ENCODE measurements around the gene ADAMTS4. TPM values are rescaled to one million over a fixed set of nuclear protein-coding genes. Genes with fewer than 3 reads are reported as not detected.

Gene ADAMTS4
- total and polyA plus RNA-seq, 2 donors (not counting 3 experiments of a cell fraction or from before 2014, with no cell fraction given) = 2.5 to 13.6 TPM

DNA sequence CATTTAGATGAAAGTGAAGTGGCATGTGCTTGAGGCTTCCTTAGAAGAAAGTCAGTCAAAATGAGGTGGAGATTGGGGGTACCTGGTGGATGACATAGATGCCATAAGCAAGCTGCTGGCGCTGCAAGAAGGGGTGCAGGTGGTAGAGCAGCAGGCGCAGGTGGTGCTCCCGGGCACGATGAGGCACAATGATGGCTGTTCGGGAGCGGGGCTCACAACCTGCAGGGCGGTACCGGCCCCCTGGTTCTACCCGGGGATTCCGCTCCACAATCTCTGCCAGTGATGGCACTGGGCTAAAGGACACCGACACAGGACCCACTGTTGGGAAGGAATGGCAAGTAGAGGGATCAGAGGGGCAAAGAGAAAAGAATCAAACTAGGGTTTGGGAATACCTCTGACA, 23.9 kb downstream of the ADAMTS4 start:
- Histone ChIP-seq H3K9me1 (replicated peaks; ENCODE audit: control insufficient read depth, extremely low read depth, insufficient read depth, low read length) (no peaks in the 10 kb centered on the region), H3K36me3 (ENCODE audit: control insufficient read depth in 2 of 2, extremely low read depth in 1 of 2, insufficient read depth in 2 of 2, low read length in 2 of 2) (peaks cover 11 to 20% of the 10 kb centered on the region in 2 experiments), H3K9ac (replicated peaks; ENCODE audit: extremely low read depth, insufficient read depth, low read length) (no peak overlapping the region), H3K4me2 (ENCODE audit: insufficient read depth, low read length) (no peak overlapping the region), H3K79me2 (ENCODE audit: control insufficient read depth, insufficient read depth, low read length) (peaks cover 8% of the 10 kb centered on the region), H3K27me3 (ENCODE audit: control insufficient read depth in 2 of 2, insufficient read depth in 2 of 2, low read length in 2 of 2) (no peaks in the 10 kb centered on the region), H2AFZ (ENCODE audit: low read depth, low read length) (no peak overlapping the region), H3K4me1 (ENCODE audit: control insufficient read depth, extremely low read depth, insufficient read depth, low read length) (peaks cover 11% of the 10 kb centered on the region), H3K27ac (ENCODE audit: insufficient read depth, low read depth, low read length) (no peak overlapping the region), H4K20me1 (replicated peaks; ENCODE audit: control insufficient read depth, extremely low read depth, insufficient read depth, low read length) (no peaks in the 10 kb centered on the region), H3K9me3 (replicated peaks; ENCODE audit: control insufficient read depth, insufficient read depth, low read length) (no peaks in the 10 kb centered on the region), H3K4me3 (replicated peaks in 1 of 3; ENCODE audit: insufficient read depth in 1 of 3, low read depth in 1 of 3, low read length in 3 of 3) (no peak overlapping the region)
- BruUV-seq (replicated peaks) = no TSS peak
- dilution Hi-C loops (cut with MboI; ENCODE audit: extremely low pct_ligation_motif_present, low sequenced_read_pairs) (no loop called here), intact Hi-C loops (cut with micrococcal nuclease) (no loop called here)
- TF ChIP-seq JUN (IDR thresholded peaks at IDR 0.05; ENCODE audit: borderline replicate concordance, insufficient read depth, insufficient read length, low read depth) (no peak), MYC (IDR thresholded peaks at IDR 0.05; ENCODE audit: low read depth, low read length) (no peak)
- CTCF ChIA-PET = interaction anchor here (2.1 kb wide), 1 partner anchor 9 kb away, joined by 5 read pairs; the partner anchor contains the start of gene PPOX
- POLR2A ChIA-PET = no interaction called here
- no peak for DNase-seq (ENCODE audit: low read depth, low spot score)
- no peak for FAIRE-seq

- POLR2A ChIA-PET = no interaction called here
- CTCF ChIA-PET = interaction anchor here (0.8 to 2.1 kb wide), 2 partner anchors 8 to 208 kb away, joined by 3 to 5 read pairs; partner anchors contain the start of gene PPOX
- peaks cover 11 to 24% of the 10 kb centered on the region in 2 experiments for H3K36me3 ChIP-seq (ENCODE audit: control insufficient read depth in 2 of 2, extremely low read depth in 1 of 2, insufficient read depth in 2 of 2, low read length in 2 of 2)
Measured at GRCh38 chr1:161173711-161174110, 25.1 kb downstream of the ADAMTS4 start.

More at GRCh38 chr1:161173711-161174110, 25.1 kb downstream of the ADAMTS4 start:
- H3K4me2 ChIP-seq (ENCODE audit: insufficient read depth, low read length) = no peak overlapping the region
- H4K20me1 ChIP-seq (replicated peaks; ENCODE audit: control insufficient read depth, extremely low read depth, insufficient read depth, low read length) = no peaks in the 10 kb centered on the region
- no peaks in the 10 kb centered on the region for H3K9me1 ChIP-seq (replicated peaks; ENCODE audit: control insufficient read depth, extremely low read depth, insufficient read depth, low read length)
- FAIRE-seq (no peak), DNase-seq (ENCODE audit: low read depth, low spot score) (no peak)
- H3K9me3 ChIP-seq (replicated peaks; ENCODE audit: control insufficient read depth, insufficient read depth, low read length) = no peaks in the 10 kb centered on the region
- H3K9ac ChIP-seq (replicated peaks; ENCODE audit: extremely low read depth, insufficient read depth, low read length) = no peak overlapping the region
- TF ChIP-seq MAX (IDR thresholded peaks at IDR 0.05; ENCODE audit: insufficient read depth, insufficient read length) = no peak
- TF ChIP-seq CTCF (IDR thresholded peaks at IDR 0.05; ENCODE audit: extremely low read depth in 1 of 2, insufficient read depth in 1 of 2, low read depth in 1 of 2, low read length in 2 of 2) = no peak
- no peak for TF ChIP-seq POLR2AphosphoS5 (IDR thresholded peaks at IDR 0.05; ENCODE audit: insufficient read depth, low read depth, low read length)
- TF ChIP-seq MYC (IDR thresholded peaks at IDR 0.05; ENCODE audit: low read depth, low read length) = no peak
- TF ChIP-seq FOS (IDR thresholded peaks at IDR 0.05; ENCODE audit: borderline replicate concordance, insufficient read depth, low read length) = no peak
- no peak for TF ChIP-seq EZH2 (IDR thresholded peaks at IDR 0.05; ENCODE audit: borderline replicate concordance, low read depth, low read length, severe bottlenecking)
- no peak for TF ChIP-seq JUN (IDR thresholded peaks at IDR 0.05; ENCODE audit: borderline replicate concordance, insufficient read depth, insufficient read length, low read depth)
- TF ChIP-seq POLR2A (IDR thresholded peaks at IDR 0.05; ENCODE audit: low read depth, low read length) = no peak
- no peak overlapping the region for H3K27ac ChIP-seq (ENCODE audit: insufficient read depth, low read depth, low read length)
- BruUV-seq (replicated peaks) = no TSS peak
- H3K4me3 ChIP-seq (replicated peaks in 1 of 3; ENCODE audit: insufficient read depth in 1 of 3, low read depth in 1 of 3, low read length in 3 of 3) = no peak overlapping the region
- H3K79me2 ChIP-seq (ENCODE audit: control insufficient read depth, insufficient read depth, low read length) = peaks cover 8% of the 10 kb centered on the region
- H3K4me1 ChIP-seq (ENCODE audit: control insufficient read depth, extremely low read depth, insufficient read depth, low read length) = peaks cover 11% of the 10 kb centered on the region
- H2AFZ ChIP-seq (ENCODE audit: low read depth, low read length) = no peak overlapping the region
- no peaks in the 10 kb centered on the region for H3K27me3 ChIP-seq (ENCODE audit: control insufficient read depth in 2 of 2, insufficient read depth in 2 of 2, low read length in 2 of 2)
- dilution Hi-C loops (cut with MboI; ENCODE audit: extremely low pct_ligation_motif_present, low sequenced_read_pairs) = no loop called here
- intact Hi-C loops (cut with micrococcal nuclease) = no loop called here

Measured in endothelial cell of umbilical vein (primary cell).